A673 (cell line): Measurements from ENCODE around the gene STRIP1. TPM values are rescaled to one million over a fixed set of nuclear protein-coding genes. Genes with fewer than 3 reads are reported as not detected.

ENCODE experiments used
- BruUV-seq: library from RNA; stranded (reverse); fragments of 400-500 nt; replicated peaks from 2 replicates; lab custom pipeline; 2021; lab: Mats Ljungman, UMichigan
- CTCF ChIA-PET: fragments of 300-600 bp; sonication (Branson Sonifier 250); formaldehyde crosslinking; loops from one replicate; lab custom pipeline; 2022; ENCODE audit warnings: antibody characterized with exemption; lab: Charles Lee
- POLR2A ChIA-PET: fragments of 300-600 bp; sonication (Branson Sonifier 250); formaldehyde crosslinking; loops from one replicate; lab custom pipeline; 2022; ENCODE audit warnings: antibody characterized with exemption; ENCODE audit not compliant: low non-redundant PET; lab: Charles Lee
- DNase-seq: peaks from one replicate; pipeline ENCODE4 v3.0.0-alpha.2; 2015; ENCODE audit warnings: low spot score
- H3K27ac ChIP-seq: fragments of 200-600 bp; sonication (generic); 2 replicates; pipeline ENCODE4 v1.5.1; 2016; ENCODE audit warnings: mixed run types, low read depth, mild to moderate bottlenecking, mixed read lengths, antibody characterized with exemption, low read length; ENCODE audit not compliant: poor library complexity, severe bottlenecking
- H3K27me3 ChIP-seq: fragments of 200-600 bp; sonication (generic); replicated peaks from 2 replicates; pipeline ENCODE4 v1.6.1; 2017; ENCODE audit warnings: mixed run types, low read depth, mild to moderate bottlenecking, mixed read lengths, antibody characterized with exemption, low read length; ENCODE audit not compliant: insufficient read depth, poor library complexity
- H3K36me3 ChIP-seq: fragments of 200-600 bp; sonication (generic); 2 replicates; pipeline ENCODE4 v1.6.1; 2016; ENCODE audit warnings: mixed run types, mild to moderate bottlenecking, mixed read lengths, antibody characterized with exemption, low read length; ENCODE audit not compliant: insufficient read depth, poor library complexity, severe bottlenecking
- H3K4me1 ChIP-seq: fragments of 200-600 bp; sonication (generic); 2 replicates; pipeline ENCODE4 v1.6.1; 2017; ENCODE audit warnings: mixed run types, mild to moderate bottlenecking, mixed read lengths, antibody characterized with exemption, low read length; ENCODE audit not compliant: insufficient read depth, poor library complexity, severe bottlenecking
- H3K4me3 ChIP-seq: fragments of 200-600 bp; sonication (generic); 2 replicates; pipeline ENCODE4 v1.5.1; 2016; ENCODE audit warnings: low read depth, mixed run types, mild to moderate bottlenecking, mixed read lengths, low read length; ENCODE audit not compliant: poor library complexity, severe bottlenecking
- H3K9me3 ChIP-seq: fragments of 200-600 bp; sonication (generic); 2 replicates; pipeline ENCODE4 v1.6.1; 2016; ENCODE audit warnings: mixed run types, low read depth, mild to moderate bottlenecking, mixed read lengths, antibody characterized with exemption, low read length; ENCODE audit not compliant: poor library complexity, severe bottlenecking
- CTCF ChIP-seq: fragments of 300-800, 200-600 bp; sonication (generic); conservative IDR thresholded peaks from 2 replicates; pipeline ENCODE4 v1.5.1; 2017; ENCODE audit warnings: low read depth, mild to moderate bottlenecking, antibody characterized with exemption, low read length, moderate library complexity, mixed read lengths
- EZH2 ChIP-seq: fragments of 200-600 bp; sonication (generic); IDR thresholded peaks from 2 replicates; pipeline ENCODE4 v1.6.1; 2017; ENCODE audit warnings: borderline replicate concordance, low read depth, mild to moderate bottlenecking, mixed read lengths, antibody characterized with exemption, low read length; ENCODE audit not compliant: poor library complexity, severe bottlenecking
- intact Hi-C: fragments of 100-400 bp; cut with micrococcal nuclease; formaldehyde crosslinking; loops from one replicate; pipeline ENCODE4 v1.10.0; 2022; ENCODE audit not compliant: unreplicated experiment
- total RNA-seq: library from RNA; stranded (reverse); gene quantifications from 2 replicates; pipeline ENCODE4 v1.2.3, GENCODE V29; 2021

The STRIP1 gene
- total RNA-seq, 1 experiment from 2014 or later, result 57.7 TPM

- Histone ChIP-seq H3K4me3 (no peak overlapping the region), H3K27ac (peak overlapping the region; percentile 59), H3K27me3 (no peaks in the 10 kb centered on the region), H3K4me1 (peaks cover 19% of the 10 kb centered on the region), H3K9me3 (no peaks in the 10 kb centered on the region), H3K36me3 (no peaks in the 10 kb centered on the region)
- CTCF ChIA-PET, result interaction anchor here (1.2 kb wide), 1 partner anchor 81 kb away, joined by 3 read pairs; the partner anchor contains the start of gene AHCYL1
- intact Hi-C loops, result no loop called here
- POLR2A ChIA-PET, result no interaction called here
- DNase-seq, result peak; percentile 23
- TF ChIP-seq EZH2, result no peak
- TF ChIP-seq CTCF, result no peak
- BruUV-seq, result no TSS peak
Measured at GRCh38 chr1:110064576-110065337, 30.3 kb downstream of the STRIP1 start.

GRCh38 chr1:110065841-110066240, 31.4 kb downstream of the STRIP1 start:
- POLR2A ChIA-PET, result interaction anchor here (0.6 kb wide), 1 partner anchor 26 kb away, joined by 5 read pairs; no protein-coding TSS in a partner anchor
- intact Hi-C loops, result no loop called here
- H3K36me3 ChIP-seq, result no peaks in the 10 kb centered on the region
- no TSS peak for BruUV-seq
- CTCF ChIA-PET, result interaction anchor here (1.2 kb wide), 1 partner anchor 82 kb away, joined by 3 read pairs; the partner anchor contains the start of gene AHCYL1
- no peaks in the 10 kb centered on the region for H3K9me3 ChIP-seq
- H3K27ac ChIP-seq, result peak overlapping the region; percentile 59
- DNase-seq, result peak; percentile 55
- H3K4me3 ChIP-seq, result no peak overlapping the region
- peaks cover 19% of the 10 kb centered on the region for H3K4me1 ChIP-seq
- TF ChIP-seq CTCF, result no peak
- no peak for TF ChIP-seq EZH2
- no peaks in the 10 kb centered on the region for H3K27me3 ChIP-seq

GRCh38 chr1:110067479-110067892, 33.1 kb downstream of the STRIP1 start:
- intact Hi-C loops, result no loop called here
- no peak for DNase-seq
- H3K36me3 ChIP-seq, result no peaks in the 10 kb centered on the region
- TF ChIP-seq EZH2 (no peak), CTCF (no peak)
- H3K27ac ChIP-seq, result no peak overlapping the region
- CTCF ChIA-PET, result no interaction called here
- H3K9me3 ChIP-seq, result no peaks in the 10 kb centered on the region
- peaks cover 19% of the 10 kb centered on the region for H3K4me1 ChIP-seq
- H3K27me3 ChIP-seq, result no peaks in the 10 kb centered on the region
- H3K4me3 ChIP-seq, result no peak overlapping the region
- no TSS peak for BruUV-seq
- POLR2A ChIA-PET, result no interaction called here
